ENCODE results near the gene GPR31. TPM values are rescaled to one million over a fixed set of nuclear protein-coding genes. Genes with fewer than 3 reads are reported as not detected.
A peak's percentile ranks its signal among the peaks of the same experiment; 100 is the strongest.

Gene GPR31
- total and polyA plus RNA-seq, 2 donors (not counting 1 experiment from before 2014, with no cell fraction given): not detected

- 19% methylated on average over 17 of the region's 25 CpGs for WGBS (ENCODE audit: insufficient coverage)
- TF ChIP-seq EZH2 (IDR thresholded peaks at IDR 0.05; ENCODE audit: borderline replicate concordance, insufficient read depth, low read depth, low read length, poor library complexity, severe bottlenecking) (no peak), CTCF (IDR thresholded peaks at IDR 0.05) (no peak)
- Histone ChIP-seq H3K36me3 (replicated peaks in 1 of 2; ENCODE audit: control extremely low read depth in 1 of 2, control insufficient read depth in 1 of 2, extremely low read depth in 1 of 2, insufficient read depth in 2 of 2, low read length in 1 of 2) (peaks cover 0 to 14% of the 10 kb centered on the region in 2 experiments), H4K20me1 (ENCODE audit: control insufficient read depth, insufficient read depth, low read length, poor library complexity, severe bottlenecking) (no peaks in the 10 kb centered on the region), H3K4me2 (replicated peaks; ENCODE audit: low read depth, low read length, poor library complexity, severe bottlenecking) (peak overlapping the region; percentile 88), H2AFZ (ENCODE audit: insufficient read depth, low read depth, low read length, poor library complexity, severe bottlenecking) (no peak overlapping the region), H3K27ac (ENCODE audit: low read length in 2 of 2) (peak overlapping the region; percentile 98 to 100), H3K9me3 (ENCODE audit: control extremely low read depth in 1 of 3, control insufficient read depth in 2 of 3, insufficient read depth in 1 of 3, low read length in 2 of 3) (no peaks in the 10 kb centered on the region), H3K4me3 (ENCODE audit: control extremely low read depth in 1 of 5, extremely low read depth in 1 of 5, insufficient read depth in 1 of 5, low read depth in 2 of 5, low read length in 4 of 5) (peak overlapping the region; percentile 46 to 77 (median 61)), H3K27me3 (replicated peaks in 1 of 4; ENCODE audit: control extremely low read depth in 1 of 4, control insufficient read depth in 3 of 4, insufficient read depth in 4 of 4, low read length in 3 of 4) (no peaks in the 10 kb centered on the region), H3K79me2 (ENCODE audit: control insufficient read depth, insufficient read depth, low read length) (peaks cover 85% of the 10 kb centered on the region), H3K9ac (ENCODE audit: low read length) (peak overlapping the region; percentile 74), H3K4me1 (ENCODE audit: control insufficient read depth in 2 of 2, insufficient read depth in 2 of 2, low read length in 2 of 2) (peaks cover 85 to 94% of the 10 kb centered on the region in 2 donors)
- no peaks in the 10 kb centered on the region for H3K27me3 Mint-ChIP-seq
- H3K4me3 Mint-ChIP-seq: peak overlapping the region; percentile 84
- H3K9me3 Mint-ChIP-seq (ENCODE audit: insufficient read depth): no peaks in the 10 kb centered on the region
- peaks cover 94% of the 10 kb centered on the region for H3K4me1 Mint-ChIP-seq
- H3K27ac Mint-ChIP-seq: peak overlapping the region; percentile 96
- intact Hi-C loops (cut with micrococcal nuclease): loop anchor here (1.0 kb wide), 6 partner anchors 8 to 35 kb away; no protein-coding TSS in a partner anchor
- POLR2A ChIA-PET: interaction anchor here (0.6 to 14.2 kb wide), 11 partner anchors 9 to 185 kb away, joined by 3 to 432 read pairs (median 5); partner anchors contain the start of genes CCR6, CEP43 and RNASET2
- CTCF ChIA-PET: interaction anchor here (0.8 to 22.6 kb wide), 13 partner anchors 9 to 487 kb away, joined by 3 to 437 read pairs (median 5); partner anchors contain the start of gene CCR6
- DNase-seq (peak; percentile 98), ATAC-seq (ENCODE audit: low read depth) (peak; percentile 78)
Observed at GRCh38 chr6:167113935-167114910, 43.6 kb downstream of the GPR31 start.
